ENCODE results near the gene ACR.

ACR gene

DNA sequence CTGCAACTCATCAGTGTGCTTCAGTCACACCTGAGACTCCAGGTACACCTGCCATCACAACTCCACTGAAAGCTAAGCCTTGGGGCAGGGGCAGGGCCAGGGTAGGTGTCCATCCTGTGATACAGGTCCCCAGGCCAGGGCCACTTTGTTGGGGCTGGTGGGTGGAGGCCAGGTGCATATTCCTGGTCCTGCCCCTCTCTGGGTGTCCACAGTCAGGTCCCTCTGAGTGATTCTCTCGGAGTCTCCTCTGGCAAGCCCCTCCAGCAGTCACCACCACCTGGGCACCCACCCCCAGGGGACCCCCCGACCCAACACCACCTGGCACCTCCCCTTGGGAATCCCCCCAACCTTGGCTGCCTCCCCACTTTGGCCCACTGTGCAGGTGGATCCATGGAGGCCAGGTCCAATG lies 9.5 kb upstream of the ACR start:
- Histone ChIP-seq H3K9me3 (ENCODE audit: insufficient read depth, low read depth, low read length) (peaks cover 3% of the 10 kb centered on the region), H2BK12ac (ENCODE audit: low read length) (no peak overlapping the region), H3K79me2 (ENCODE audit: control insufficient read depth, insufficient read depth, low read length, poor library complexity) (no peaks in the 10 kb centered on the region), H3K36me3 (ENCODE audit: control insufficient read depth in 1 of 2, insufficient read depth in 2 of 2, low read length in 2 of 2) (no peaks in the 10 kb centered on the region), H4K8ac (ENCODE audit: low read depth, low read length) (no peak overlapping the region), H3K23ac (ENCODE audit: low read length) (no peak overlapping the region), H2AFZ (ENCODE audit: insufficient read depth, low read length, poor library complexity) (no peak overlapping the region), H3K27me3 (ENCODE audit: insufficient read depth, low read length) (peaks cover 5% of the 10 kb centered on the region), H4K12ac (ENCODE audit: low read depth, low read length) (no peak overlapping the region), H3K18ac (ENCODE audit: low read length) (no peak overlapping the region), H3K27ac (ENCODE audit: low read depth, low read length) (no peak overlapping the region), H2BK5ac (ENCODE audit: low read depth, low read length, poor library complexity) (no peak overlapping the region), H3K4me1 (ENCODE audit: control insufficient read depth in 1 of 2, insufficient read depth in 2 of 2, low read length in 2 of 2) (no peaks in the 10 kb centered on the region), H4K91ac (ENCODE audit: low read depth, low read length) (no peak overlapping the region), H3K4me2 (ENCODE audit: low read length) (no peak overlapping the region), H3K4me3 (ENCODE audit: low read depth, low read length) (no peak overlapping the region), H3K4ac (ENCODE audit: low read depth, low read length) (no peak overlapping the region), H2AK5ac (ENCODE audit: low read length) (no peak overlapping the region), H2BK120ac (ENCODE audit: insufficient read depth, low read length, poor library complexity) (no peak overlapping the region), H3K79me1 (ENCODE audit: low read length) (no peaks in the 10 kb centered on the region), H3K9ac (ENCODE audit: low read length) (no peak overlapping the region), H3K14ac (ENCODE audit: low read length) (no peak overlapping the region)
- no peak for DNase-seq
- no CpG with 5 or more reads among the region's 2 CpGs for WGBS (ENCODE audit: extremely low coverage, insufficient coverage, insufficient read length)

GRCh38 chr22:50729391-50730012 lies 8.5 kb upstream of the ACR start:
- Histone ChIP-seq H3K36me3 (ENCODE audit: control insufficient read depth in 1 of 2, insufficient read depth in 2 of 2, low read length in 2 of 2) (no peaks in the 10 kb centered on the region), H3K79me2 (ENCODE audit: control insufficient read depth, insufficient read depth, low read length, poor library complexity) (no peaks in the 10 kb centered on the region), H4K12ac (ENCODE audit: low read depth, low read length) (no peak overlapping the region)

DNA sequence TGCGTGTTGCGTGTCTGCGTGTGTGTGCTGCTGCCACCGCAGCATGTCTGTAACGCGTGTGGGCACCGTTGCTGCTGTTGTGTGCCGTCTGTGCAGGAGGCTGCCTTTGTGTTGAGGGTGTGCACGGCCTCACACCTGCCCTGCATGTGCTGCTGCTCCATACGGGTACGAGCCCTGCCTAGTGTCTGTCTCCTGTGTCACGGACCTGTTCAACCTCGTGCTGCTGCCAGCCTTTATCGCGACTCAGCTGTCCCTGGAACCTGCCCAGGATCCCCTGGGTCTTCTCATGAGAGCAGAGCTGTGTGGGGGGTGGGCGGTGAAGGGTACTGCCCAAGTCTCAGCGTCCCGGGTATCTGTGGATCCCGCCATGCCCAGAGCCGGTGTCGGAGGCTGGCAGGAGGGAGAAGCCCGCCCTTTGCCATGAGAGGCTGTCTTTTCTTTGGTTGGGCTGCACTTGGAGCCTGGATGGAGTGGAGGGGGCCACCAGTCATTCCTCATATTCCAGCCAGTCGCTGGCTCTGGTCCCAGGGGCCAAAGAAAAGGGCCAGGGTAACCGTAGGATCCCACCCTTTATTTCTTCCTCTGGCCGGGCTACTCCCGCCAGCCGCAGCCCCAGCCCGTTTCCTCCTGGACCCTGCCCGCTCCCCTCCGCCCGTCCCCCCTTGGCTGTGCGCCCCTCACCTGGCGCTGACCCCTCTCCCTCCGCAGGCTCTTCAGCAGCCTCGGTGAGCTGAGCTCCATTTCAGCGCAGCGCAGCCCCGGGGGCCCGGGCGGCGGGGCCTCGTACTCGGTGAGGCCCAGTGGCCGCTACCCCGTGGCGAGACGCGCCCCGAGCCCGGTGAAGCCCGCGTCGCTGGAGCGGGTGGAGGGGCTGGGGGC lies 7.8 kb upstream of the ACR start:
- Histone ChIP-seq H3K27ac (ENCODE audit: low read depth, low read length) (no peak overlapping the region), H3K36me3 (ENCODE audit: control insufficient read depth in 1 of 2, insufficient read depth in 2 of 2, low read length in 2 of 2) (no peaks in the 10 kb centered on the region), H2BK12ac (ENCODE audit: low read length) (no peak overlapping the region), H3K23ac (ENCODE audit: low read length) (no peak overlapping the region), H3K18ac (ENCODE audit: low read length) (no peak overlapping the region), H3K79me2 (ENCODE audit: control insufficient read depth, insufficient read depth, low read length, poor library complexity) (no peaks in the 10 kb centered on the region), H2BK120ac (ENCODE audit: insufficient read depth, low read length, poor library complexity) (no peak overlapping the region), H2BK5ac (ENCODE audit: low read depth, low read length, poor library complexity) (no peak overlapping the region), H3K4me1 (ENCODE audit: control insufficient read depth in 1 of 2, insufficient read depth in 2 of 2, low read length in 2 of 2) (no peaks in the 10 kb centered on the region), H3K9ac (ENCODE audit: low read length) (no peak overlapping the region), H4K12ac (ENCODE audit: low read depth, low read length) (no peak overlapping the region), H3K4ac (ENCODE audit: low read depth, low read length) (no peak overlapping the region), H3K9me3 (ENCODE audit: insufficient read depth, low read depth, low read length) (peaks cover 4% of the 10 kb centered on the region), H2AFZ (ENCODE audit: insufficient read depth, low read length, poor library complexity) (no peak overlapping the region), H4K8ac (ENCODE audit: low read depth, low read length) (no peak overlapping the region), H4K91ac (ENCODE audit: low read depth, low read length) (no peak overlapping the region), H3K79me1 (ENCODE audit: low read length) (no peaks in the 10 kb centered on the region), H3K4me2 (ENCODE audit: low read length) (no peak overlapping the region), H3K27me3 (ENCODE audit: insufficient read depth, low read length) (peaks cover 5% of the 10 kb centered on the region), H3K4me3 (ENCODE audit: low read depth, low read length) (peak overlapping the region; percentile 37), H2AK5ac (ENCODE audit: low read length) (no peak overlapping the region), H3K14ac (ENCODE audit: low read length) (no peak overlapping the region)
- WGBS (ENCODE audit: extremely low coverage, insufficient coverage, insufficient read length) = no CpG with 5 or more reads among the region's 54 CpGs
- peak in 1 of 2 donors; percentile 10 for DNase-seq

More at GRCh38 chr22:50729391-50730012, 8.5 kb upstream of the ACR start:
- Histone ChIP-seq H3K4me1 (ENCODE audit: control insufficient read depth in 1 of 2, insufficient read depth in 2 of 2, low read length in 2 of 2) (no peaks in the 10 kb centered on the region), H3K9ac (ENCODE audit: low read length) (no peak overlapping the region), H3K18ac (ENCODE audit: low read length) (no peak overlapping the region), H2BK12ac (ENCODE audit: low read length) (no peak overlapping the region), H3K79me1 (ENCODE audit: low read length) (no peaks in the 10 kb centered on the region), H3K4ac (ENCODE audit: low read depth, low read length) (no peak overlapping the region), H3K27ac (ENCODE audit: low read depth, low read length) (no peak overlapping the region), H2BK120ac (ENCODE audit: insufficient read depth, low read length, poor library complexity) (no peak overlapping the region), H2BK5ac (ENCODE audit: low read depth, low read length, poor library complexity) (no peak overlapping the region), H3K23ac (ENCODE audit: low read length) (no peak overlapping the region), H2AK5ac (ENCODE audit: low read length) (no peak overlapping the region), H3K9me3 (ENCODE audit: insufficient read depth, low read depth, low read length) (peaks cover 4% of the 10 kb centered on the region), H2AFZ (ENCODE audit: insufficient read depth, low read length, poor library complexity) (no peak overlapping the region), H3K4me2 (ENCODE audit: low read length) (no peak overlapping the region), H3K4me3 (ENCODE audit: low read depth, low read length) (peak overlapping the region; percentile 37), H4K8ac (ENCODE audit: low read depth, low read length) (no peak overlapping the region), H3K27me3 (ENCODE audit: insufficient read depth, low read length) (peaks cover 5% of the 10 kb centered on the region), H3K14ac (ENCODE audit: low read length) (no peak overlapping the region), H4K91ac (ENCODE audit: low read depth, low read length) (no peak overlapping the region)
- DNase-seq = no peak
- no CpG with 5 or more reads among the region's 21 CpGs for WGBS (ENCODE audit: extremely low coverage, insufficient coverage, insufficient read length)

DNA sequence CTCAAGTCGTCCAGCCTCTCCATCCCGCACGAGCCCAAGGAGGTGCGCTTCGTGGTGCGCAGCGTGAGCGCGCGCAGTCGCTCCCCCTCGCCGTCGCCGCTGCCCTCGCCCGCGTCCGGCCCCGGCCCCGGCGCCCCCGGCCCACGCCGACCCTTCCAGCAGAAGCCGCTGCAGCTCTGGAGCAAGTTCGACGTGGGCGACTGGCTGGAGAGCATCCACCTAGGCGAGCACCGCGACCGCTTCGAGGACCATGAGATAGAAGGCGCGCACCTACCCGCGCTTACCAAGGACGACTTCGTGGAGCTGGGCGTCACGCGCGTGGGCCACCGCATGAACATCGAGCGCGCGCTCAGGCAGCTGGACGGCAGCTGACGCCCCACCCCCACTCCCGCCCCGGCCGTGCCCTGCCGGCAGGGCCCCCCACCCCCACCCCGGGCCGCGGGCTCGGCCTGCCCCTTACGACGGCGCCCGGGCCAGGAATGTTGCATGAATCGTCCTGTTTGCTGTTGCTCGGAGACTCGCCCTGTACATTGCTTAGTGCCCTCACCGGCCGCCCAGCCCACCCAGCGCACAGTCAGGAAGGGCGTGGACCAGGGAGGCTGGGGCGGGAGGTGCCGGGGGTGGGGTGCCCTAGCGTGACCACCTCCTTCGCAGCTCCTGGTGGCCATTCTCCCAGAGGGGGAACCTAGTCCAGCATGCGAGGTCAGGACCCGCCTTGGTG lies 6.9 kb upstream of the ACR start:
- Histone ChIP-seq H3K27ac (ENCODE audit: low read depth, low read length) (no peak overlapping the region), H3K14ac (ENCODE audit: low read length) (no peak overlapping the region), H2AFZ (ENCODE audit: insufficient read depth, low read length, poor library complexity) (no peak overlapping the region), H2BK5ac (ENCODE audit: low read depth, low read length, poor library complexity) (no peak overlapping the region), H3K4me3 (ENCODE audit: low read depth, low read length) (no peak overlapping the region), H2BK120ac (ENCODE audit: insufficient read depth, low read length, poor library complexity) (no peak overlapping the region), H3K23ac (ENCODE audit: low read length) (no peak overlapping the region), H3K36me3 (ENCODE audit: control insufficient read depth in 1 of 2, insufficient read depth in 2 of 2, low read length in 2 of 2) (no peaks in the 10 kb centered on the region), H4K91ac (ENCODE audit: low read depth, low read length) (no peak overlapping the region), H3K9ac (ENCODE audit: low read length) (no peak overlapping the region), H3K18ac (ENCODE audit: low read length) (no peak overlapping the region), H4K8ac (ENCODE audit: low read depth, low read length) (no peak overlapping the region), H3K4me1 (ENCODE audit: control insufficient read depth in 1 of 2, insufficient read depth in 2 of 2, low read length in 2 of 2) (no peaks in the 10 kb centered on the region), H3K4me2 (ENCODE audit: low read length) (no peak overlapping the region), H2BK12ac (ENCODE audit: low read length) (no peak overlapping the region), H3K79me2 (ENCODE audit: control insufficient read depth, insufficient read depth, low read length, poor library complexity) (no peaks in the 10 kb centered on the region), H2AK5ac (ENCODE audit: low read length) (no peak overlapping the region), H3K4ac (ENCODE audit: low read depth, low read length) (no peak overlapping the region), H3K9me3 (ENCODE audit: insufficient read depth, low read depth, low read length) (peaks cover 4% of the 10 kb centered on the region), H3K79me1 (ENCODE audit: low read length) (no peaks in the 10 kb centered on the region), H3K27me3 (ENCODE audit: insufficient read depth, low read length) (peaks cover 5% of the 10 kb centered on the region), H4K12ac (ENCODE audit: low read depth, low read length) (no peak overlapping the region)
- DNase-seq = no peak
- WGBS (ENCODE audit: extremely low coverage, insufficient coverage, insufficient read length) = no CpG with 5 or more reads among the region's 76 CpGs
